ENCODE measurements around the gene ADAMTS2.
"Not testable (repeated sequence)": the region's sequence is repeated elsewhere in the genome, so short reads cannot be mapped to it uniquely, and the experiment has no call there.

Gene ADAMTS2

GRCh38 chr5:179225387-179225786, 119.9 kb downstream of the ADAMTS2 start:
- DNase-seq, result no peak

GRCh38 chr5:179224741-179225140, 120.5 kb downstream of the ADAMTS2 start:
- no peak for DNase-seq

- no peak for DNase-seq
Measured at GRCh38 chr5:179223961-179224360, 121.3 kb downstream of the ADAMTS2 start.

- no peak for DNase-seq
Measured at GRCh38 chr5:179223528-179223927, 121.7 kb downstream of the ADAMTS2 start.

- DNase-seq, result no peak
Measured at GRCh38 chr5:179222246-179223017, 122.8 kb downstream of the ADAMTS2 start.

GRCh38 chr5:179221877-179222220, 123.4 kb downstream of the ADAMTS2 start:
- DNase-seq, result no peak

- no peak for DNase-seq
Measured at GRCh38 chr5:179221196-179221876, 123.9 kb downstream of the ADAMTS2 start.

- no peak for DNase-seq
Measured at GRCh38 chr5:179220716-179221115, 124.5 kb downstream of the ADAMTS2 start.

GRCh38 chr5:179219661-179220620, 125.3 kb downstream of the ADAMTS2 start:
- DNase-seq, result no peak

GRCh38 chr5:179218943-179219330, 126.3 kb downstream of the ADAMTS2 start:
- DNase-seq, result no peak

GRCh38 chr5:179217956-179218942, 127.0 kb downstream of the ADAMTS2 start:
- no peak for DNase-seq

GRCh38 chr5:179217356-179217755, 127.9 kb downstream of the ADAMTS2 start:
- no peak for DNase-seq

- not testable (repeated sequence) for DNase-seq
Measured at GRCh38 chr5:179216381-179216780, 128.9 kb downstream of the ADAMTS2 start.

- DNase-seq, result no peak
Measured at GRCh38 chr5:179215576-179215975, 129.7 kb downstream of the ADAMTS2 start.

GRCh38 chr5:179214678-179215077, 130.6 kb downstream of the ADAMTS2 start:
- no peak for DNase-seq

- no peak for DNase-seq
Measured at GRCh38 chr5:179212870-179213269, 132.4 kb downstream of the ADAMTS2 start.

- DNase-seq, result no peak
Measured at GRCh38 chr5:179211631-179212030, 133.6 kb downstream of the ADAMTS2 start.

- DNase-seq, result no peak
Measured at GRCh38 chr5:179211068-179211467, 134.2 kb downstream of the ADAMTS2 start.

- DNase-seq, result no peak
Measured at GRCh38 chr5:179210478-179210877, 134.8 kb downstream of the ADAMTS2 start.

GRCh38 chr5:179209359-179210150, 135.7 kb downstream of the ADAMTS2 start:
- DNase-seq, result no peak

- DNase-seq, result no peak
Measured at GRCh38 chr5:179208706-179209358, 136.4 kb downstream of the ADAMTS2 start.

Measured in CD4-positive, alpha-beta T cell treated with Interleukin-1 beta for 1 hour (primary cell).